ENCODE results near the gene NTN4.
A peak's percentile ranks its signal among the peaks of the same experiment; 100 is the strongest.

The NTN4 gene

DNA sequence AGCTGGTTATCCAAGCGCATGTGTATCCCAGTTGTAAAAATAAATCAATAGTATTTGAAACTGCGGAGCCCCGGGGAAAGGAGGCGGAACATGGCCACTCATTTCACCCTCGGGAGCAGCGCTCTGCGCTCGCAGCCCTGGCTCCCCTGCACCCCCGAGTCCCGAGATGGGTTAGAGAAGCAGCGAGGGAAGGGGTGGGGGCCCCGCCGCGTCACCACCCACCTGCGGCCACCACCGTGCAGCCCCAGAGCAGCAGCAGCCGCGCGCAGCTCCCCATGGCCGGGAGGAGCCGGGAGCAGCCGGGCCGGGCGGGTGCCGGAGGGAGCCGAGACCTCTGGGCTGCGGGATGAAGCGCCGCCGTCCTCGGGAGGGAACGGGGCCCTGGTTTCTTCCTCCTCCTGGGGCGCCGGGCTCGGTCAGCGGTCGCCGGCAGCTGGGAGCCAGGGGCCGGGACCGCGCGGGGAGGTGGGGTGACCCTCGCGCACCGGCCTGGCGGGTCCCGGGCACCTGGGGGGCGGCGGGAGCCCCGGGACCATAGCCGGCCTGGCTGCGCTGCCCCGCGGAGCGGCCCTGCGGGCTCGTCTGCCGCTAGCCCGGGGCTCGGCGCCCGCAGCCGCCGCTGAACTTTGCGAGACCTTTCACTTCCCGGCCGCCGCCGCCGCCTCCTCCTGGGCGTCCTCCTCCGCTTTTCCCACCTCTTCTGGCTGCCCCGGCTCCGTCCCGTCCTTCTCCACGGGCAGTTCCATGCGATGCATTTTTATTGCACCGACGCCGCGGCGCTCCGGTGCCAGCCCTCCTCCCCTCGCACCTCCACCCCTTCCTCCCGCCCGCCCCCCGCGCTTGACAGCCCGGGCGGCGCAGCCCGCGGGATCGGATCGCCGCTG, at the start of gene NTN4:
Gene NTN4 (minus strand): TSS at position 732 of the 884 bp plus-strand sequence. CDS start 455 bp downstream, at position 277.
- no peak for TF ChIP-seq EGR1 (IDR thresholded peaks at IDR 0.05)
- TF ChIP-seq ZBTB7A (IDR thresholded peaks at IDR 0.05; ENCODE audit: low read depth) = peak; percentile 35; the same call in 1 of the 2 replicates
- TF ChIP-seq, protein P1, sequence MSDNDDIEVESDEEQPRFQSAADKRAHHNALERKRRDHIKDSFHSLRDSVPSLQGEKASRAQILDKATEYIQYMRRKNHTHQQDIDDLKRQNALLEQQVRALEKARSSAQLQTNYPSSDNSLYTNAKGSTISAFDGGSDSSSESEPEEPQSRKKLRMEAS (IDR thresholded peaks at IDR 0.05) = peak; percentile 40; the same call in 1 of the 2 replicates

DNA sequence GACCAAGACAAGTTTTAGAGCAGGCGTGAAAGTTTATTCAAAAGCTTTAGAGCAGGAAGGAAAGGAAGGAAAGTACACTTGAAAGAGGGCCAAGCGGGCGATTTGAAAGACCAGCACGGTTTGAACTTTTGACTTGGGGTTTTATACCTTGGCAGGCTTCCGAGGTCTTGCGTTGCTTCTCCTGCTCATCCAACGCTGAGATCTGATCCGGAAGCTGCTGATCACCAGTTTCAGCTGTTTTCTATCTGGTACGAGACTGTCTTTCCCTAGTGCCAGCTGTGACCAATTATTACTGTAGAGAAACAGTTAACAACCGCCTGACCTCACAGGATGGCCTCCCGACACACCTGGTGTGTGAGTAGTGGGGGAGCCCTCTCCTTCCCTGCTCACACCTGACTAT, 47.6 kb upstream of the NTN4 start:
- TF ChIP-seq, protein P1 (IDR thresholded peaks at IDR 0.05) = no peak
- TF ChIP-seq EGR1 (IDR thresholded peaks at IDR 0.05) (no peak), ZBTB7A (IDR thresholded peaks at IDR 0.05; ENCODE audit: low read depth) (no peak), RAD21 (IDR thresholded peaks at IDR 0.05; ENCODE audit: low read depth) (no peak), CEBPB (IDR thresholded peaks at IDR 0.05) (no peak), EP300 (IDR thresholded peaks at IDR 0.05; ENCODE audit: borderline replicate concordance) (no peak), NFIC (IDR thresholded peaks at IDR 0.05) (no peak), TAF1 (IDR thresholded peaks at IDR 0.05; ENCODE audit: low read depth) (no peak), TCF12 (IDR thresholded peaks at IDR 0.05; ENCODE audit: low read depth) (no peak)

DNA sequence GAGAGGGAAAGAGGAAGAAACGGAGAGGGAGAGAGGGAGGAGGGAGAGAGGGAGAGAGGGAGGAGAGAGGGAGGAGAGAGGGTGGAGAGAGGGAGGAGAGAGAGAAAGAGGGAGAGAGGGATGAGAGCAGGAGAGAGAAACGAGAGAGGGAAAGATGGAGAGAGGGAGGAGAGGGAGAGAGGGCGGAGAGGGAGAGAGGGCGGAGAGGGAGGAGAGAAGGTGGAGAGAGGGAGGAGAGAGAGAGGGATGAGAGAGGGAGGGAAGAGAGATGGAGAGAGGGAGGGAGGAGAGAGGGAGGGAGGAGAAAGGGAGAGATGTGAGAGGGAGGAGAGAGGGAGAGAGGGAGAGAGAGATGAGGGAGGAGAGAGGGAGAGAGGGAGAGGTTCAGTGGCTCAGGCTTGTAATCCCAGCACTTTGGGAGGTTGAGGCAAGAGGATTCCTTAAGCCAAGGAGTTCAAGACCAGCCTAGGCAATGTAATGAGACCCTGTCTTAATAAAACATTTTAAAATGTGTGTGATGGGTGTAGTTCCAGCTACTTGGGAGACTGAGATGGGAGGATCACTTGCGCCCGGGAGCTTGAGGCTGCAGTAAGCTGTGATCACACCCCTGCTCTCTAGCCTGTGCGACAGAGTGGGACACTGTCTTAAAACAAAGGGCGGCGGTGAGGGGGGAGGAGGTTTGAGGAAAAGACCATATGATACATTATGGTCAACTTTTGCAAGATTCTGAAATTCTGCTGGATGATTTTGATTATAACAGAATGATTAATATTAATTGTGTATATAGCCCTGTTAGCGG, 46.9 kb upstream of the NTN4 start:
- TF ChIP-seq, protein P2, sequence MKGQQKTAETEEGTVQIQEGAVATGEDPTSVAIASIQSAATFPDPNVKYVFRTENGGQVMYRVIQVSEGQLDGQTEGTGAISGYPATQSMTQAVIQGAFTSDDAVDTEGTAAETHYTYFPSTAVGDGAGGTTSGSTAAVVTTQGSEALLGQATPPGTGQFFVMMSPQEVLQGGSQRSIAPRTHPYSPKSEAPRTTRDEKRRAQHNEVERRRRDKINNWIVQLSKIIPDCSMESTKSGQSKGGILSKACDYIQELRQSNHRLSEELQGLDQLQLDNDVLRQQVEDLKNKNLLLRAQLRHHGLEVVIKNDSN (IDR thresholded peaks at IDR 0.05) = no peak
- TF ChIP-seq YY1 (IDR thresholded peaks at IDR 0.05; ENCODE audit: low read depth) (no peak), ZBTB7A (IDR thresholded peaks at IDR 0.05; ENCODE audit: low read depth) (no peak), TCF12 (IDR thresholded peaks at IDR 0.05; ENCODE audit: low read depth) (no peak), FOXM1 (IDR thresholded peaks at IDR 0.05; ENCODE audit: borderline replicate concordance, low read depth) (no peak), EGR1 (IDR thresholded peaks at IDR 0.05) (no peak), NFIC (IDR thresholded peaks at IDR 0.05) (no peak), CREB1 (IDR thresholded peaks at IDR 0.05; ENCODE audit: low read depth) (no peak)

DNA sequence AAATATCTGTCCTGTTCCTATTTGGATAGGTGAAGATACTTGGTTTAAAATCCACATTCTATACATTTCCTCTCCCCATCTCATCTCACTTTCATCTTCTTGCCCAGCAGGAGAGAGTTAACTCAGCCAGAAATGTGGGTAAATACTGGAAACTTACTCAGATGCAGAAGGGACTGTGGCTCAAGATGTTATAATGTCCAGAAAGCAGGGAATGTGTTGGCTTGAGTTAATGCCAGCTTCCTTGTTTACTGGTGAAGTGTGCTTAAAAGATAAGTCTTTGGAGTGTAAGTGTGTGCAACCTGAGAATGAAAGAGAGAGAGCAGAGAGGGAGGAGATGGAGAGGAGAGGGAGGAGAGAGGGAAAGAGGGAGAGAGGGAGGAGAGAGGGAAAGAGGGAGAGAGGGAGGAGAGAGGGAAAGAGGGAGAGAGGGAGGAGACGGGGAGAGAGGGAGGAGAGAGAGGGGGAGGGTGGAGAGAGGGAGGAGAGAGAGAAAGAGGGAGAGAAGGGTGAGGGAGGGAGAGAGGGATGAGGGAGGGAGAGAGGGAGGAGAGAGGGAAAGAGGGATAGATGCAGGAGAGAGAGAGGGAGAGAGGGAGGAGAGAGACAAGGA, 46.2 kb upstream of the NTN4 start:
- TF ChIP-seq, protein P1 (IDR thresholded peaks at IDR 0.05) = no peak
- TF ChIP-seq, protein P2 (IDR thresholded peaks at IDR 0.05) = no peak
- no peak for TF ChIP-seq CREB1 (IDR thresholded peaks at IDR 0.05; ENCODE audit: low read depth)
- no peak for TF ChIP-seq YY1 (IDR thresholded peaks at IDR 0.05; ENCODE audit: low read depth)
- no peak for TF ChIP-seq EGR1 (IDR thresholded peaks at IDR 0.05)
- no peak for TF ChIP-seq CEBPB (IDR thresholded peaks at IDR 0.05)
- no peak for TF ChIP-seq TAF1 (IDR thresholded peaks at IDR 0.05; ENCODE audit: low read depth)
- TF ChIP-seq TCF12 (IDR thresholded peaks at IDR 0.05; ENCODE audit: low read depth) = no peak
- no peak for TF ChIP-seq EP300 (IDR thresholded peaks at IDR 0.05; ENCODE audit: borderline replicate concordance)
- TF ChIP-seq, protein P3, sequence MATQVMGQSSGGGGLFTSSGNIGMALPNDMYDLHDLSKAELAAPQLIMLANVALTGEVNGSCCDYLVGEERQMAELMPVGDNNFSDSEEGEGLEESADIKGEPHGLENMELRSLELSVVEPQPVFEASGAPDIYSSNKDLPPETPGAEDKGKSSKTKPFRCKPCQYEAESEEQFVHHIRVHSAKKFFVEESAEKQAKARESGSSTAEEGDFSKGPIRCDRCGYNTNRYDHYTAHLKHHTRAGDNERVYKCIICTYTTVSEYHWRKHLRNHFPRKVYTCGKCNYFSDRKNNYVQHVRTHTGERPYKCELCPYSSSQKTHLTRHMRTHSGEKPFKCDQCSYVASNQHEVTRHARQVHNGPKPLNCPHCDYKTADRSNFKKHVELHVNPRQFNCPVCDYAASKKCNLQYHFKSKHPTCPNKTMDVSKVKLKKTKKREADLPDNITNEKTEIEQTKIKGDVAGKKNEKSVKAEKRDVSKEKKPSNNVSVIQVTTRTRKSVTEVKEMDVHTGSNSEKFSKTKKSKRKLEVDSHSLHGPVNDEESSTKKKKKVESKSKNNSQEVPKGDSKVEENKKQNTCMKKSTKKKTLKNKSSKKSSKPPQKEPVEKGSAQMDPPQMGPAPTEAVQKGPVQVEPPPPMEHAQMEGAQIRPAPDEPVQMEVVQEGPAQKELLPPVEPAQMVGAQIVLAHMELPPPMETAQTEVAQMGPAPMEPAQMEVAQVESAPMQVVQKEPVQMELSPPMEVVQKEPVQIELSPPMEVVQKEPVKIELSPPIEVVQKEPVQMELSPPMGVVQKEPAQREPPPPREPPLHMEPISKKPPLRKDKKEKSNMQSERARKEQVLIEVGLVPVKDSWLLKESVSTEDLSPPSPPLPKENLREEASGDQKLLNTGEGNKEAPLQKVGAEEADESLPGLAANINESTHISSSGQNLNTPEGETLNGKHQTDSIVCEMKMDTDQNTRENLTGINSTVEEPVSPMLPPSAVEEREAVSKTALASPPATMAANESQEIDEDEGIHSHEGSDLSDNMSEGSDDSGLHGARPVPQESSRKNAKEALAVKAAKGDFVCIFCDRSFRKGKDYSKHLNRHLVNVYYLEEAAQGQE (IDR thresholded peaks at IDR 0.05; ENCODE audit: low read depth) = no peak
- no peak for TF ChIP-seq NFIC (IDR thresholded peaks at IDR 0.05)
- TF ChIP-seq ZBTB7A (IDR thresholded peaks at IDR 0.05; ENCODE audit: low read depth) = no peak
- no peak for TF ChIP-seq RAD21 (IDR thresholded peaks at IDR 0.05; ENCODE audit: low read depth)
- TF ChIP-seq TEAD4 (IDR thresholded peaks at IDR 0.05) = no peak

DNA sequence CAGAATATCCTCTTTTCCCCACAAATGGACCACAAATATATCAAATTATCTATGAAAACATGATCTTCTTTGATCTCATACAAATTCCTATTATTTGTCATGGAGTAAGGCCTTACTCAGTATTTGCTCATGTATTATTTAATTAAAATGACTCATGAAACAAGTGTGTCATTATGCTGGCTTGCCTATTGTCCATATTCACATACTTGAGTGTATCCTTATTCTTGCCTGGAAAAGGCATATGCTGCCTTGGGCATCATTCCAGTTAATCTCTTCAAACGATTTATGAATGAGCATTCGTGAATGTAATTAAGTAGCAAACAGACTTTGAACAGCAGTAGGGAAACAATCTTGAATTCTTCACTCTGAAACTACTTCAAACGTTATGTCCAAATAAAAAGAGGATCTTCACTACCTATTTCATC, 45.6 kb upstream of the NTN4 start:
- TF ChIP-seq ZBTB7A (IDR thresholded peaks at IDR 0.05; ENCODE audit: low read depth) = no peak
- no peak for TF ChIP-seq CREB1 (IDR thresholded peaks at IDR 0.05; ENCODE audit: low read depth)
- TF ChIP-seq, protein P3 (IDR thresholded peaks at IDR 0.05; ENCODE audit: low read depth) = no peak
- no peak for TF ChIP-seq YY1 (IDR thresholded peaks at IDR 0.05; ENCODE audit: low read depth)
- 0 out of 2 replicates have a peak, but pooled peaks have one; percentile 27 for TF ChIP-seq TEAD4 (IDR thresholded peaks at IDR 0.05)
